CD14-positive monocyte (primary cell): ENCODE results near the gene LIPA. TPM values are rescaled to one million over a fixed set of nuclear protein-coding genes. Genes with fewer than 3 reads are reported as not detected.

Experiments used
- DNase-seq, 3 donors: peaks; one replicate each; pipeline ENCODE4 v3.0.0-alpha.2; 2011 to 2022
- H2AFZ ChIP-seq: 2 replicates; pipeline ENCODE4 v1.6.0; 2012; ENCODE audit warnings: mild to moderate bottlenecking, low read depth, low read length, inconsistent platforms; ENCODE audit not compliant: insufficient read depth, poor library complexity, severe bottlenecking
- H3K27ac ChIP-seq, 2 donors: 1 replicate in 1 of 2; 2 replicates in 1 of 2; pipeline ENCODE4 v1.5.1; 2012 to 2013; ENCODE audit warnings: low read length in 2 of 2, control low read depth in 1 of 2, inconsistent platforms in 1 of 2, low read depth in 1 of 2, mild to moderate bottlenecking in 1 of 2
- H3K27me3 ChIP-seq, 2 donors: one replicate each; pipeline versions ENCODE4 v1.6.0 to v1.6.1; 2011 to 2013; ENCODE audit warnings: low read length in 2 of 2; ENCODE audit not compliant: control insufficient read depth in 2 of 2, insufficient read depth in 2 of 2
- H3K36me3 ChIP-seq, 2 donors: replicated peaks in 1 of 2; 1 replicate in 1 of 2; 2 replicates in 1 of 2; pipeline versions ENCODE4 v1.5.1 to v1.6.1; 2012 to 2013; ENCODE audit warnings: low read length in 2 of 2, control low read depth in 1 of 2, inconsistent platforms in 1 of 2, mild to moderate bottlenecking in 1 of 2; ENCODE audit not compliant: insufficient read depth in 2 of 2, control insufficient read depth in 1 of 2
- H3K4me1 ChIP-seq, 2 donors: 1 replicate in 1 of 2; 2 replicates in 1 of 2; pipeline versions ENCODE4 v1.5.1 to v1.6.1; 2012 to 2013; ENCODE audit warnings: low read length in 2 of 2, control low read depth in 1 of 2, inconsistent platforms in 1 of 2, mild to moderate bottlenecking in 1 of 2, moderate library complexity in 1 of 2; ENCODE audit not compliant: insufficient read depth in 2 of 2, control insufficient read depth in 1 of 2
- H3K4me2 ChIP-seq: replicated peaks from 2 replicates; pipeline ENCODE3; 2012; ENCODE audit warnings: low read length, moderate library complexity, mild to moderate bottlenecking; ENCODE audit not compliant: poor library complexity, severe bottlenecking; ENCODE audit errors: extremely low read depth
- H3K4me3 ChIP-seq, 3 experiments: fragments of 200-600 bp in 1 of 3; sonication (generic) in 1 of 3; replicated peaks in 1 of 3; 1 replicate in 2 of 3; 2 replicates in 1 of 3; pipeline ENCODE4 v1.5.1; 2011 to 2013; ENCODE audit warnings: low read length in 3 of 3, mild to moderate bottlenecking in 3 of 3, control low read depth in 2 of 3, low read depth in 2 of 3, inconsistent platforms in 1 of 3, moderate library complexity in 1 of 3
- H3K79me2 ChIP-seq: 2 replicates; pipeline ENCODE4 v1.6.0; 2012; ENCODE audit warnings: mild to moderate bottlenecking, control low read depth, inconsistent platforms, low read length, moderate library complexity; ENCODE audit not compliant: insufficient read depth
- H3K9ac ChIP-seq: 2 replicates; pipeline ENCODE4 v1.6.0; 2017; ENCODE audit warnings: low read length, mild to moderate bottlenecking; ENCODE audit not compliant: insufficient read depth, poor library complexity, severe bottlenecking
- H3K9me3 ChIP-seq, 2 donors: replicated peaks in 1 of 2; 1 replicate in 1 of 2; 2 replicates in 1 of 2; pipeline versions ENCODE4 v1.5.1 to v1.6.1; 2012 to 2013; ENCODE audit warnings: low read length in 2 of 2, control low read depth in 1 of 2; ENCODE audit not compliant: control insufficient read depth in 1 of 2, insufficient read depth in 1 of 2
- H4K20me1 ChIP-seq: 2 replicates; pipeline ENCODE4 v1.6.0; 2012; ENCODE audit warnings: mild to moderate bottlenecking, low read length, control low read depth, moderate library complexity; ENCODE audit not compliant: insufficient read depth
- H3K27ac Mint-ChIP-seq, 7 donors: one replicate each; pipeline ENCODE4 v1.8.0; 2020; ENCODE audit warnings: mild to moderate bottlenecking in 7 of 7, mixed read lengths in 7 of 7, moderate library complexity in 6 of 7, inconsistent platforms in 2 of 7
- H3K27me3 Mint-ChIP-seq, 3 donors: one replicate each; pipeline ENCODE4 v1.8.0; 2021 to 2022; ENCODE audit warnings: low read depth in 3 of 3, mild to moderate bottlenecking in 3 of 3, mixed read lengths in 3 of 3, moderate library complexity in 3 of 3, inconsistent platforms in 1 of 3
- H3K36me3 Mint-ChIP-seq, 2 donors: one replicate each; pipeline ENCODE4 v1.8.0; 2020; ENCODE audit warnings: mixed read lengths in 2 of 2, inconsistent platforms in 1 of 2, mild to moderate bottlenecking in 1 of 2
- H3K4me1 Mint-ChIP-seq: one replicate; pipeline ENCODE4 v1.8.0; 2020; ENCODE audit warnings: mild to moderate bottlenecking, mixed read lengths
- H3K4me3 Mint-ChIP-seq, 2 donors: one replicate each; pipeline ENCODE4 v1.8.0; 2020; ENCODE audit warnings: mild to moderate bottlenecking in 2 of 2, mixed read lengths in 2 of 2, moderate library complexity in 1 of 2
- H3K9me3 Mint-ChIP-seq, 7 donors: one replicate each; pipeline ENCODE4 v1.8.0; 2020 to 2022; ENCODE audit warnings: mixed read lengths in 7 of 7, mild to moderate bottlenecking in 6 of 7, moderate library complexity in 6 of 7, inconsistent platforms in 2 of 7
- WGBS: methylation state at CpG from one replicate; pipeline ENCODE4 v1.1.5; 2013; ENCODE audit warnings: missing lambda C conversion rate; ENCODE audit not compliant: insufficient coverage; 5-methylcytosine and 5-hydroxymethylcytosine counted together
- intact Hi-C, 2 donors: fragments of 100-400 bp; cut with micrococcal nuclease; formaldehyde crosslinking; loops; one replicate each; pipeline versions ENCODE4 v1.15.0 to v1.15.1; 2023
- polyA plus RNA-seq, 3 donors: library from polyadenylated mRNA; depleted of rRNA in 1 of 3; unstranded in 2 of 3; stranded (reverse) in 1 of 3; fragments of 300-500 nt in 2 of 3; fragments of >200 nt in 1 of 3; fragmentation: Illumina TruSeq in 2 of 3; gene quantifications; 1 replicate in 2 of 3; 2 replicates in 1 of 3; pipeline ENCODE4 v1.2.3, GENCODE V29; 2012 to 2021
- TF ChIP-seq, protein P1 (sequence below): fragments of 200-600 bp; IDR thresholded peaks from one replicate; pipeline ENCODE4 v1.8.0; 2022; ENCODE audit warnings: antibody characterized with exemption, mild to moderate bottlenecking

LIPA gene
- polyA plus RNA-seq, 3 donors = 37.4 to 353 (median 289) TPM

DNA sequence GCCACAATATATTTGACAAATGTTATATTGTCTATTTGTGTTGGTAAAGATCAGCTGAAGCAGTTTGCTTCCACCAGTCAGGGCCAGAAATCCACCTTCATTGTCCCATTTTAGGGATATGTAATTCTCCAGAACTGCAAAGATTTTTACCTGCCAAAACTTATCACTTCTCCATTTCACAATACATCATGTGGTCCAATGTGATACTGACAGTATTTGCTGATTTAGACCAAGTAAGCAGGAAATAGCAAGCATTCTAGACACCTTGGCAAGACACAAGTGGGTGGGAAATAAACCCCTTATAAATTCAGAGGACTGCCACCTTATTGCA is 18.5 kb upstream of the LIPA start:
- Mint-ChIP-seq H3K27me3 (peaks cover under 1 to 2% (median 2%) of the 10 kb centered on the region in 3 donors), H3K9me3 (no peaks in the 10 kb centered on the region), H3K27ac (no peak overlapping the region), H3K36me3 (no peaks in the 10 kb centered on the region), H3K4me1 (peaks cover 9% of the 10 kb centered on the region), H3K4me3 (no peak overlapping the region)
- no peaks in the 10 kb centered on the region for H4K20me1 ChIP-seq
- H3K9me3 ChIP-seq = no peaks in the 10 kb centered on the region
- no peak overlapping the region for H3K27ac ChIP-seq
- intact Hi-C loops = no loop called here
- TF ChIP-seq, protein P1, sequence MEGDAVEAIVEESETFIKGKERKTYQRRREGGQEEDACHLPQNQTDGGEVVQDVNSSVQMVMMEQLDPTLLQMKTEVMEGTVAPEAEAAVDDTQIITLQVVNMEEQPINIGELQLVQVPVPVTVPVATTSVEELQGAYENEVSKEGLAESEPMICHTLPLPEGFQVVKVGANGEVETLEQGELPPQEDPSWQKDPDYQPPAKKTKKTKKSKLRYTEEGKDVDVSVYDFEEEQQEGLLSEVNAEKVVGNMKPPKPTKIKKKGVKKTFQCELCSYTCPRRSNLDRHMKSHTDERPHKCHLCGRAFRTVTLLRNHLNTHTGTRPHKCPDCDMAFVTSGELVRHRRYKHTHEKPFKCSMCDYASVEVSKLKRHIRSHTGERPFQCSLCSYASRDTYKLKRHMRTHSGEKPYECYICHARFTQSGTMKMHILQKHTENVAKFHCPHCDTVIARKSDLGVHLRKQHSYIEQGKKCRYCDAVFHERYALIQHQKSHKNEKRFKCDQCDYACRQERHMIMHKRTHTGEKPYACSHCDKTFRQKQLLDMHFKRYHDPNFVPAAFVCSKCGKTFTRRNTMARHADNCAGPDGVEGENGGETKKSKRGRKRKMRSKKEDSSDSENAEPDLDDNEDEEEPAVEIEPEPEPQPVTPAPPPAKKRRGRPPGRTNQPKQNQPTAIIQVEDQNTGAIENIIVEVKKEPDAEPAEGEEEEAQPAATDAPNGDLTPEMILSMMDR = no peak
- H3K4me1 ChIP-seq = peaks cover 10 to 11% of the 10 kb centered on the region in 2 donors
- no peak overlapping the region for H3K9ac ChIP-seq
- H3K4me2 ChIP-seq = no peak overlapping the region
- H3K79me2 ChIP-seq = no peaks in the 10 kb centered on the region
- DNase-seq = no peak
- H3K27me3 ChIP-seq = no peaks in the 10 kb centered on the region
- H3K36me3 ChIP-seq = no peaks in the 10 kb centered on the region
- no peak overlapping the region for H2AFZ ChIP-seq
- no peak overlapping the region for H3K4me3 ChIP-seq

GRCh38 chr10:89269433-89270152 is 18.0 kb upstream of the LIPA start:
- no peaks in the 10 kb centered on the region for H3K36me3 ChIP-seq
- TF ChIP-seq, protein P1 = no peak
- no peaks in the 10 kb centered on the region for H4K20me1 ChIP-seq
- intact Hi-C loops = no loop called here
- peaks cover 10 to 11% of the 10 kb centered on the region in 2 donors for H3K4me1 ChIP-seq
- H3K79me2 ChIP-seq = no peaks in the 10 kb centered on the region
- H3K27ac ChIP-seq = no peak overlapping the region
- no peak overlapping the region for H3K4me3 ChIP-seq
- H3K27ac Mint-ChIP-seq = no peak overlapping the region
- no CpG with 5 or more reads among the region's 3 CpGs for WGBS
- peaks cover 2 to 3% of the 10 kb centered on the region in 2 donors for H3K9me3 ChIP-seq
- no peak overlapping the region for H3K9ac ChIP-seq
- peaks cover 0 to 3% (median 1%) of the 10 kb centered on the region in 7 donors for H3K9me3 Mint-ChIP-seq
- no peak overlapping the region for H3K4me2 ChIP-seq
- H3K27me3 ChIP-seq = no peaks in the 10 kb centered on the region
- H2AFZ ChIP-seq = no peak overlapping the region
- DNase-seq = peak in 1 of 3 donors; percentile 22
- H3K27me3 Mint-ChIP-seq = peaks cover 0 to 2% (median 2%) of the 10 kb centered on the region in 3 donors
- no peaks in the 10 kb centered on the region for H3K36me3 Mint-ChIP-seq
- peaks cover 9% of the 10 kb centered on the region for H3K4me1 Mint-ChIP-seq
- no peak overlapping the region for H3K4me3 Mint-ChIP-seq
